H4 (cell line): ENCODE measurements around the gene VAC14. TPM values are rescaled to one million over a fixed set of nuclear protein-coding genes. Genes with fewer than 3 reads are reported as not detected.

Experiments
- DNase-seq: peaks from one replicate; pipeline ENCODE4 v3.0.0-alpha.2; 2015; ENCODE audit warnings: low spot score
- total RNA-seq: library from RNA; depleted of rRNA; stranded (reverse); fragments of >200 nt; shearing (Covaris generic); gene quantifications from 2 replicates; pipeline ENCODE4 v1.2.3, GENCODE V29; 2014

The VAC14 gene
- total RNA-seq, 1 experiment from 2014 or later = 25.5 TPM

DNA sequence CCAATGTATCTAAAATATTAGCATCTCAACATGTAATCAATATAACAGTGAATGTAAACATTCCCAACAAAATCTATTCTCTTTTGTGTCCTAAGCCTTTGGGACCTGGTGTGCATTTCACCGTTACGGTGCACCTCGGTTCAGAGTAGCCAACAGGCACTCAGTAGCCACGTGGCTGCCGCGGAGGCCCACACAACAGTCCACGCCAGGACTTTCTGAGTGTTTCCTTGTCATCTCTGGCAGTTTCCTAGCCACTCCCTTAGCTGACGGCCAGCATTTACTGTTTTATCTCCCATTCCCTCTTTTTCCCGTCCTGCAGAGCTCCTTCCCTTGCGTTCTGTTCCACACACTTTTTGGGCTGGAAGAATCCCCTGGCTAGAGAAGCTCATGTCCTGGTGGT is 36.3 kb downstream of the VAC14 start:
- no peak for DNase-seq

- no peak for DNase-seq
These were observed 40.7 kb downstream of the VAC14 start for GRCh38 chr16:70760221-70760620.

DNA sequence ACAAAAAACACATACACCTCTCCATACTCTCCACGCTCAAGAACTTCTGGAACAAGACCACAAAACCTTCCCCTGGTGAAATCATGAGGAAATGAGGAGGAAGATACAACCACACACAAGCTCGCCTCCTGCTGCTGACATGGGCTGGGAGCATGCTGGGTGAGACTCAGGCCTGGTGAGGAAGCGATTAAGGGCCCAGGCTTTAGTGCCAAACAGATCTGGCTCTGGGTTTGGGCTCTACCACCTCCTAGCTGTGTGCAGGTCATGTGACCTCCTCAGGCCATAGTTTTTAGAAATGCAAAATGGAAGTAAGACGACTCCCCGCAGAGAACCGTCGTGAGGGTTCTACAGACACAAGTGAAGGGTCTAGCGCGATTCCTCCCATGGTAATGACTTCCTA is 41.3 kb downstream of the VAC14 start:
- no peak for DNase-seq

DNA sequence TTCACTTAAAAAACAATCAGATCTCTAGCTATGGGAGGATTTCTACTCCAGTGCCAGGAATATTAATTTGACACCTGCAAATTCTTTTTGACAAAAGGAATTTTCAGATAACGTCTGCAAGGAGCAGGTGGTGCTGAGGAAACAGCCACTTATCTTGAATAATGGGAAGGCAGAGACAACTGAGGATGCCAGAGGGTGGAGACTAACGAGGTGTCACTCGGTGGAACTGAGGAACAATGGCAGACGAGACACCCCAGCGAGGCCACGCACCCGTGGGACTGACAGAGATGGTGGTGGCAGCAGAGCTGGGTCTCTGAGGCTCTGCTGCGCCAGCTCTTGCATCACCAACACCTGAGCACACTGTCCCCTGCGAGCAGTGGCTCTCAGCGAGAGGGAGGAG is 42.2 kb downstream of the VAC14 start:
- no peak for DNase-seq

- DNase-seq = no peak
These were observed 43.8 kb downstream of the VAC14 start for GRCh38 chr16:70757183-70757582.

DNA sequence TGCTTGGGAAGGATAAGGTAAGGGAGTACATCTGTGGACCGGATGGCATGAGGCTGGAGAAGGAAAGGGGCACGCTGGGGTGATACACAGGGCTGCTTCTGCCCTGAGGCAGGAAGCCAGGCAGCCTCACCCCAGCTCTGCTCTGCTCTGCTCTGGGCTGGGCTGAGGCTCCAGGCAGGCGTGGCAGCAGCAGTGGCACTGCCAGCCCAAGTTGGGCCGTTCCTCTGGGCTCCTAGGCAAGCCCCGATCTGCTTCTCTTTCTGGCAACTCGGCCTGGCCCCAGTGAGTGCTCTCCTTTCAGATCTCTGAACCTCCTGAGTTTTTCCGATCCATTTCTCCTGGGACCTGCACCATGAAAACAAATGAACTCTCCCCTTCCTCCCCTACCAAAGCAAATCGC is 44.9 kb downstream of the VAC14 start:
- no peak for DNase-seq

- no peak for DNase-seq
These were observed 45.9 kb downstream of the VAC14 start for GRCh38 chr16:70754851-70755600.

DNA sequence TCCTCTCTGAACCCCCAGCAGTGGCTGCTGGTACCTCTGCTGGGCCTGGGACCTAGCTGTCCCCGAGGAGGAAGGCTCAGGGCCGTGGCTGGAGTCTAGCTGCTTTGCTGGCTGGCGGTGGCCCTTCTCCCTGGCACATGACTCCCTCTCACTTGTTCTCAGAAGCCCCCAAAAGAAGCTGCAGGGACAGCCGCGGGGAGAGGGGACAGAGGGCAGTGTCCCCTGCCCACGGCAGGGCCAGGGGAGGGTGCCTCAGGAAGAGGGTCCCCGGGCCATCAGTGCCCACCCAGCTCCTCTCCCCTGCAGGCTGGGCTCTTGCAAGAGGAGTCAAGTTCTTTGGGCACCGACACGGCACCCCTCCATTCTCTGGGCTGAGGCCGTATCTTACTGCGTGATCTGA is 46.6 kb downstream of the VAC14 start:
- DNase-seq = no peak

DNA sequence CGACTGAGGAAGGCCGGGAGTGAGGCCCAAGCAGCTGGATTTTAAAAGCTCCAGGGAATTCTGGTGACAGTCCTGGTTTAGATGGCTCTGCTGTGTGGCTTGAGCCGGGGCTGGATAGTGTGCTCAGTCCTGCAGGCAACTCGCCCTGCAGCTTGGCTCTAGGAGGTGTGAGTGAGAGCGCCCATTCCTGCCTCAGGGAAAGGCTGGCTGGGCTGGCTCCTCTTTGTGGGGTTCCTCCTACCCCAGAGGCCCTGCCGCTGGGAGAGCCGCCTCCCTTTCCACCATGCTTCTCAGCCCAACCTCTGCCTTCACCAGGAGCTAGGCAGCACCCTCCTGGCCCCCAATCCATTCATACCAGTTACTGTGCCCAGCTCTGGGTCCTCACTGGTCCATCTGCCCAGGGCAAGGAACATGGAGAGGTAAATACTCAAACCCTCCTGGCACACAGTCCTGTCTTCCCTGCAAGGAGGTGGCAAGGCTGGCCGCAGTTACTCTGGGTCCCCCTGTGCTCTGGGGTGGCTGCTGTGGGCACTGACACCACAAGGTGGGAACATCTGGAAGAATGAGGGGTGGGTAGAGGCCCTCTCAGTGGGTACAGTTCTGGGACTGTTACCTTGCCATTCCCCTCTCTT is 47.1 kb downstream of the VAC14 start:
- no peak for DNase-seq

DNA sequence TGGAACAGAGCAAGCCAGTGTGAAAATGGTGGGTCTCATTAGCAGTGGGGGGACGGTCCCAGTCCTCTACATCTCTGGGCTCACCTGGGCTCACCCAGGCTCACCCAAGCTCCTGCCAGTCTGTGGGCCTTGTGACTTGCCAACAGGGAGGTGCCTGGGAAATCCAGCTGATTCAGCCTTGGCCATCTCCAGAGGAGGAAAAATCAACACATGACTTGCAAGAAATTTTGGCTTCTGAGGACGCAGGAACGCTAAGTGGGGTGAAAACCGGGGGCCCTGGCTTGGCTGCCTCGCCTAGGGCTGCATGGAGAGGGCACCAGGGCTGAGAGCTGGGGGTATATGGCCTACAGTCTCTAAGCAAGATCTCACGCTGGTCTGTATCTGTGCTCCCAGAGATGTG is 47.7 kb downstream of the VAC14 start:
- DNase-seq = no peak

- DNase-seq = no peak
These were observed 48.5 kb downstream of the VAC14 start for GRCh38 chr16:70752426-70752825.

DNA sequence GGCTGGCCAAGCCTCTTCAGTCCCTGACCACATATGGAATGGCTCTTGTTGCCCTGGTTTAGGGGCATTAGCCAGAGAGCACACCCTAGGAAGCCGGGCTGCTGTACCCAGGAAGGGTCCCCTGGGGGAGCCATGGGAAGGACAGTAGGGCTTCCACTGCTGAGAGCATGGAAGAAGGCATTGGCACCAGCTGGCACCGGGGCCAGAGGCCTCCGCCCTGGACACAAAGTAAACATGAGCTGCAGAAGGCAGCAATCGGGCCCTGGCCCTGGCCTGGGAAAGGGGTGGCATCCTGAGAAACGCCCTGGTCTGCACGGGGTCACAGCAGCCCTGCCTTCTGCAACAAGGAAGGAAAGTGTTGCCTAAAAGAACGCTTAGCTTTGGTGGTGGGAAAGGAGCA is 49.4 kb downstream of the VAC14 start:
- no peak for DNase-seq

GRCh38 chr16:70750893-70751467 is 50.0 kb downstream of the VAC14 start:
- no peak for DNase-seq

- no peak for DNase-seq
These were observed 51.0 kb downstream of the VAC14 start for GRCh38 chr16:70749681-70750601.

DNA sequence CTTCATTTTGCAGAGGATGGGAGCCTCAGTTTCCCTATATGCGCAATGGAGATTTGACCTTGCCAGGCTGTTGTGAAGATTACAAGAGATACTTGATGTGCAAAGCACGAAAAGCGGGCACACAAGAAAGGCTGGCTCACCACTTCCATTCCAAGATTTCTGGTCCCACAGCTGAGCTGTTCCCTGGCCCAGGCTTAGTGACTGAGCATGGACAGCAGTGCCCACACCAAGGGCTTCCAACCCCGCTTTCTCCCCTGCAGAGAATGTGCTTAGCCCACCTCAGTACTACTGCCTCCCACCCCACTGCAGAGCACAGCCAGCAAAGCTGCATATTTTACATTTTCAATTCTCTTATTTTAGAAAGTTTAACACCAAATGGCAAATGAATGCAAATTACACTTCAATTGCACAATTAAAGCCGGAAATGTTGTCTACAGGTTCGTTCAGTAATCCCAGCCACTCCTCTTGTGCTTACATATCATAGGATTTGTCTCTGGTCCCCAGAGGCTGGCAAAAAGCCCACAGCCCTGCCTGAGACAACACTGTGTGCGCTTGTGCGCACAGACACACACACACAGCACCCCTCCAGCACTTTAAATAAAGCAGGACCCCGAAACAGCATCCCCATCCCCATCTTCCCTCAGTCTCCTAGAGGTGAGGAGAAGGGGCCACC is 51.8 kb downstream of the VAC14 start:
- no peak for DNase-seq

DNA sequence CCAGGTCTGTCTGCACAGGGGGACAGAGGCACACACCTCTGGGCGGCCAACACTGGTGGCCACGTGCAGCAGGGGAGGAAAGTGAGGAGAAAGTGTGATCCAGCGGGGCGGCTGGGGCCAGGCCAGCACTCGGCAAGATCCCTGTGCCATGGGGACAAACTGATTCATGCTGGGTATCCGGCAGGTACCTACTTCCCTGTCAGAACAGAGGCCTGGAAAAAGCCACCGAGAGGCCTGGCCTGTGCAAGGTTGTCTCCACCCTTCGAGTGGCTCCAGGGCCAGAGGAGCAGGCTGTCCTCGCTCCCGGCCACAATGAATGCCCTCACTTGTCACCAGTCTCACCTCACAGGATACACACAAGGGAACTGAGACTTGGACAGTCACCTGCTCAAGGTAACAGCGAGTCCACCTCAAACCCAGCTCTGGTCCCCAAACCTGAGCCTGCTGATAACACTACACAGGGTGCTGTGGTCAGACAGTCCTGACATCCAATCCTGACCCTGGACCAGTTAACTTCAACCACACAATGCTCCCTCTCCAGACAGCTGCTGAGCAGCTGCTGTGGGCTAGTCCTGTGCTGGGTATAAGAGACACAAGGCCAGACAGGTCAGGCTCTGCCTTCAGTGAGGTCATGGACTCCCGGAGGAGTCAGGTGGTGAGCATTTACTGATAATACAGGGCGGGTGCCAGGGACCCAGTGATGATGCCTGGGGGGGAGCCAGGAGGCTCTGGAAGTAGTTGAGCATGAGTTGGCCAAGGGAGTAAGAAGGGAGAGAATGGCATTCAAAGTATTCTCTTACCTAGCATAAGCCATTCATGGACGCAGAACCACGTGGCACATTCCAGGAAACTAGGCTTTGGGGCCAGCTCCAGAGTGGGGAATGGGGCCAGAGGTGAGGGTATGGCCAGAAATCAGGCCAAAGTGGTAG is 53.0 kb downstream of the VAC14 start:
- DNase-seq = no peak

DNA sequence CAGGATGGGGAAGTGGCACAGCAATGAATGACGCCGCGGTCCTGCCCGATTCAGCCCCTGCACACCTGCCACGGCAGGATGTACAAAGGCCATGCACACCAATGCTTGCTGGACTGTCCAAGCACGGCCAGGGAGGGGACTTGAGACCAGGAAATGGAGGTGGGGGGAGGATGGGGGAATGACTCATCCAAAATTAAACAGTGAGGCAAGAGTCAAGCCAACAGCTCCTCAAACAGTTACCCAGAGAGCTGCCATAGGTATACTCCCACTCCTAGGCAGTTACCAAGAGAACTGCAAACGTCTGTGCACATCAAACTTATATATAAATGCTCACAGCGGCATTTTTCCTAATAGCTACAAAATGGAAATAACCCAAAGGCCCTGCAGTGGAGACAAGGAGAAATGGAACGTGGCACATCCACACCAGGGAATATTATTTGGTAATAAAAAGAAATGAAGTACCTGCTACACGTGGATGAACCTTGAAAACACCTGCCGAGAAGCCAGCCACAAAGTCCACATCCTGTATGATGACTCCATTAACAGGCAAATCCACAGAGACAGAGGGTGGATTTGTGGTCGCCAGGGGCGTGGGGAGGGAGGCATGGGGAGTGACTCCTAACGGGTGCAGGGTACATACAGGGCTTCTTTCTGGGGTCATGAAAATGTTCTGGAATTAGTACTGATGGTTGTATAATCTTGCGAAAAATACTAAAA is 54.1 kb downstream of the VAC14 start:
- peak; percentile 89 for DNase-seq

DNA sequence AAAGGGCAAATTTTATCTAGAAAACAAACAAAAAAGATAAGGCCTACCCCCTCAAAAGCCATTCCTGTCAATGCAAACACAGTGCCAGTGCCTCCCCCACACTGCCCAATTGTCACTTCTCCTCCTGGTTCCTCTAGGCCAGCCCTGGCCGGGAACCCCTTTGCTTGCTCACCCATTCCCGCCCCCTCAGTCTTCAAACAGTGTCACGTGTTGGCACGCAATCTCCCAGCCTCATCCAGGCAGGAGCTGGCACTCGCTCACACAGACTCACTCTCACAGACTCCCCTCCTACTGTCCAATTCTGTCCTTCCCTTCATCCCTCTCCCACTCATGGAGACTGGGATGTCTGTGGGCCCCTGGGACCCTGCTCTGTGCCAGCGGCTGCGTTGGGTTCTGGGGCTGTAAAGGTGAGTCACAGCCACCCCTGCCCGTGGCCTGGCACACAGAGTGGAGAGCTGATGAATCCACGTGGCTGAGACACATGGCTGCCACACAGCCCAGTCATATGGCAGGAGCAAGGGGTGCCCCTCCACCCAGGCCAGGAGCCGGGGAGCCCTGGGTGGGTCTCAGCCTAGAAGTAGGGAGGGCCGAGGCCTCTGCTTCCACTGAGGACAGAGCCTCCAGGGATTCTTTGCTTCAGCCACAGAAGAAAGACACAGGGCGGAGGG is 54.8 kb downstream of the VAC14 start:
- peak; percentile 80 for DNase-seq

DNA sequence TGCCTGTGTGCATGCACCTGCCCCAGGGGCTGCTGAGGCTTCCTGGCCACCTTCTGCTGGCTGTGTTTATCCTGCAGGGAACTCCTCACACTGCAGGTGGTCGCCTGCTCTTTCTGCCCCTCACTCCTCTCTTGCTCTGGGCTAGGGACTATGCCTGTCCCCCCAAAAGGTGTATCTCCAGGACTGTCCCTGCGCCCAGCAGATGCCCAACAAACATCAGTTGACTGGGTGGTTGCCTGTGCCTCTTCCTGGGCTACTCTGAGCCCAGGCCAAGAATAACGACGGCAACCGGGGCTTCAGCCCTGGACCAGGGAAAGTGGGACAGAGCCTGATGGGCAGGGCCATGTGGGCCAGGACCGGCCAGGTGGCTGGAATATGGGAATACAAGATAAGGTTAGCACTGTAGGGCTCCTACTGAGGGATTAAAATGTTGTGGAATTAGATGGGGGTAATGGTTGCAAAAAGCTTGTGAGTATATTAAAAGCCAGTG is 55.4 kb downstream of the VAC14 start:
- DNase-seq = no peak
